ENCODE results near the gene REM2.
"Not testable (repeated sequence)": the region's sequence is repeated elsewhere in the genome, so short reads cannot be mapped to it uniquely, and the experiment has no call there.

The REM2 gene

GRCh38 chr14:22900081-22900799, 17.2 kb downstream of the REM2 start:
- peak; percentile 36 for DNase-seq

- no peak for DNase-seq
Measured at GRCh38 chr14:22901799-22902198, 18.8 kb downstream of the REM2 start.

- DNase-seq: no peak
Measured at GRCh38 chr14:22903742-22904087, 20.7 kb downstream of the REM2 start.

- DNase-seq: no peak
Measured at GRCh38 chr14:22905627-22906026, 22.6 kb downstream of the REM2 start.

GRCh38 chr14:22906073-22906472, 23.1 kb downstream of the REM2 start:
- no peak for DNase-seq

- DNase-seq: no peak
Measured at GRCh38 chr14:22907429-22907828, 24.4 kb downstream of the REM2 start.

DNA sequence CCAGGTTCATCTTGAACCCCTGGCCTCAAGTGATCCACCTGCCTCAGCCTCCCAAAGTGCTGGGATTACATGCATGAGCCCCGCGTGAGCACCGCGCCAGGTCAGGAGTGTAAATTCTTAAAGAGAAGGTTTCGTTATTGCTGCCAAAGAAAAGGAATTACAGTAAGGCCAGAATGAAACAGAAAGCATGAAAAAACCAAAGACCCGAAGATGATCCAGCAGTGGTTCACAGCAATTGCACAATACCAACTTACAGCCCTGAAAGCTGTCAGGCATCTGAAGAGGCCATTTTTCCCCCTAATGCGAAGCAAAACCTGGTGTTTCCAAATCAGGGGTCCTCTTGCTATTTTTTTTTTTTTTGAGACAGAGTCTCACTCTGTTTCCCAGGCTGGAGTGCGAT, 25.6 kb downstream of the REM2 start:
- DNase-seq: no peak

GRCh38 chr14:22910916-22911315, 27.9 kb downstream of the REM2 start:
- no peak for DNase-seq

GRCh38 chr14:22914836-22915235, 31.8 kb downstream of the REM2 start:
- DNase-seq: not testable (repeated sequence)

GRCh38 chr14:22915886-22916521, 33.0 kb downstream of the REM2 start:
- no peak for DNase-seq

DNA sequence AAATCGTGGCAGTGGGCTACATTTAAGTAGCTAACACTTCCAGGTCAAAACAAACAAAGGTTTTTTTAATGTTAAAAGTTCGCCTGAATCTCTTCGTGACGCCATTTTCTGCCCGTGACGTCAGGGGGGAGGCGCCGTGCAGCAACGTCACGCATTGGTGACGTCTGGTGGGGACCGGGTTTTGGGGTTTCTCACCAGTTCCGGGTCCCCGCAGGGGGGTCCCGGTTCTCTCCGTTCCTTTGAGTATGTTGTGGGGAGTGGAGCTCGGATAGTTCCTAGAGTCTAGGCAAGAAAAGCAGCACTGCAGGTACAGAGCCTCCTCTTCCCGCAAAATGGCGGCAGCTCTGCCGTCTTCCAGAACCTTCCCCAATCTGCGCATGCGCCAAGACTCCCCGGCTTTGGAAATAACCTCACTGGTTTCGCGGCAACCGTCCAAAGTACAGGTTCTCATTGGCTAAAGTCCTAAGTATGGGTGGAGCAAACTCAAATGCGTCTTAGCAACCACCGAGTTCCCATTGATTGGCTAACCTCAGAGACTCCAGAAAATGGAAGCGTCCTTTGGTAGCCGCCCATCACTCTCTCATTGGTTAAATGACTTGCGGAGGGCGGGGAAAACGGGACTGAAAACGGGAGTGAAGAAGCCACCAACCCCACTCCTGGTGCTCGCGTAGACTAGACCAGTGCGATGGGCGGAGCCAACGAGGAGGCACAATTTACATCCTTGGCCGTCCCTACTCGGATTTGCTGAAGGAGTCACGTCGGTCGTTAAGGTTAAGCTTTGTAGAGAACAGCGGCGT, 36.0 kb downstream of the REM2 start, which contains the start of gene RBM23:
TSS of gene RBM23 (minus strand) at position 346 of the 797 bp plus-strand sequence.
- peak; percentile 100 for DNase-seq

DNA sequence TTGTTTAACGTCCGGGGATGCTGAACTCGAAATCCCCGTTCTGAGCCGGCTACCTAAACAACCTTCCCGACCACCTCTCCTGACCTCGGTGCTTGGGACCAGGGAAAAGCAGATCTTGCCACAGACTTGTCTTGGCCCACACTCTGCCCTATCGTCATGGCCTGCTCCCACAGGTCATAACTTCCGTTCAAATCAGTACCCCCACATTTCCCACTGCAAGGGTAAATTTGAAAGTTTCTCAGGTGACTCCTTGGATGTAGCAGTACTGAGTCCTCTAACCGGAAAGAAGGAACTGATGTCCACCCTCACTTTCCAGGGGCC, 36.5 kb downstream of the REM2 start:
- DNase-seq: no peak

- DNase-seq: no peak
Measured at GRCh38 chr14:22920697-22921096, 37.7 kb downstream of the REM2 start.

DNA sequence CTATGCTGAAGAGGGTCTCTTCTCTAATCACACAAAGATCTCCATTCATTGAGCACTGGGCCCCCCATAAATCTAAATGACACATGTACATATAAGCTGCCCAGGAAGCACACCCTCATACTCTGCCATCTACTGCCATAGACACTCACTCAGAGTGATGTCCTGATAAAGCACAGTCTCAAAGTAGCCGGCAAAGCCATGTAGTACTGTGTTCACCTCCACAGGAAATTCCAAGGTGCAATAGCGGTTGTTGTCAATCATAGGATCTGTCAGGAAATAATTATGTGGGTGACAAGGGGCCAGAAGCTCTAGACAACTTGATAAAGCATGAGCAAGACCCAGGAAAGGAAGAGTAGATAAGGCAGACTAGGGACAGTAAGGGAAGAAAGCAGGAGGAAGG, 39.3 kb downstream of the REM2 start:
- DNase-seq: no peak

GRCh38 chr14:22923746-22924145, 40.7 kb downstream of the REM2 start:
- DNase-seq: no peak

GRCh38 chr14:22925513-22925912, 42.5 kb downstream of the REM2 start:
- no peak for DNase-seq

DNA sequence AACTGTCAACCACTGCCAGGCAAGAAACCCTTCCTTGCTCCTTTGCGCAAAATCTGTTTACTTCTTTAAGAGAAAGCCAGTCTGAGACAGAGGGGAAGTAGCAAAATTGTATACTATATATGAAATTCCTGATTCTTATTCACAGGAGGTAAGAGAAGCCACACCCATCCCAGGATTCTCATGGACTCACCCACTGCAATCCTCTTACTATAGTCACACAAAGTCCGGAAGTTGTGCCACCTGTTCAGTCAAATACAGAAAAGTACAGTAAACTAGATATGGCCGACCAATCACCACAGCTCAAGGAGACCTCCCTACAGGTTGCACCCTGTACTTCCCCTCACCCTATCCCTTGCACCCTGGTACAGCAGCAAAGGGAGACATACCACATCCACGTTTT, 43.3 kb downstream of the REM2 start:
- no peak for DNase-seq

GRCh38 chr14:22928237-22929103, 45.4 kb downstream of the REM2 start:
- no peak for DNase-seq

- DNase-seq: peak; percentile 96
Measured at GRCh38 chr14:22929104-22929960, 46.3 kb downstream of the REM2 start, which contains the start of gene PRMT5. TSS of gene PRMT5 (minus strand) at chr14:22929376. CDS start at chr14:22929361, 15 bp downstream.

- no peak for DNase-seq
Measured at GRCh38 chr14:22929961-22930364, 46.9 kb downstream of the REM2 start.

GRCh38 chr14:22932146-22932545, 49.1 kb downstream of the REM2 start:
- no peak for DNase-seq

GRCh38 chr14:22935156-22935555, 52.1 kb downstream of the REM2 start:
- DNase-seq: no peak

Data from activated gamma-delta T cell treated with Interleukin-2 at 50 U/mL for 16 hours (primary cell).